ENCODE results near the gene ANKRD16. TPM values are rescaled to one million over a fixed set of nuclear protein-coding genes. Genes with fewer than 3 reads are reported as not detected.

The ANKRD16 gene
- total RNA-seq, 3 donors from 2014 or later (not counting 1 experiment from before 2014, with no cell fraction given) = 2.6 to 3.1 (median 3.0) TPM

DNA sequence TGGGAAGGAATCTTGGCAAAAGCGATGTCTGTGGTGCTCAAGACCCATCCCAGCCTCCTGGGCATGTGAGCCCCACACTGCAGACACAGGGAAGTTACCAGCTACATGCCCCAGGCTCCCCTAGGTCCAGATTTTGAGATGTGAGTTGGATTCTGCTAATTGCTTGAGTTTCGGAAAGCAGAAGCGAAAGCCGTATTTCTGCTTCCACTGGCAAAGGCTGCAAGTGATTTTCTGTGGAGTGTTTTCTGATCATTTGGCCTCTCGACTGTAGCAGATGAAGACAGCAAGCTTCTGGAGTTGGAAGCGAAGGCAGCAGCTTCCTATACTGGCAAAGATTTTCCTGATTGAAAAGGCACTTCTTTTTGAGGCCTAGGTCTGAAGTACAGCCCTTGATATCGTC lies 29.6 kb downstream of the ANKRD16 start:
- no peak for DNase-seq
- H3K4me1 ChIP-seq (ENCODE audit: control insufficient read depth, insufficient read depth, low read length) = no peaks in the 10 kb centered on the region
- TF ChIP-seq, protein P1, sequence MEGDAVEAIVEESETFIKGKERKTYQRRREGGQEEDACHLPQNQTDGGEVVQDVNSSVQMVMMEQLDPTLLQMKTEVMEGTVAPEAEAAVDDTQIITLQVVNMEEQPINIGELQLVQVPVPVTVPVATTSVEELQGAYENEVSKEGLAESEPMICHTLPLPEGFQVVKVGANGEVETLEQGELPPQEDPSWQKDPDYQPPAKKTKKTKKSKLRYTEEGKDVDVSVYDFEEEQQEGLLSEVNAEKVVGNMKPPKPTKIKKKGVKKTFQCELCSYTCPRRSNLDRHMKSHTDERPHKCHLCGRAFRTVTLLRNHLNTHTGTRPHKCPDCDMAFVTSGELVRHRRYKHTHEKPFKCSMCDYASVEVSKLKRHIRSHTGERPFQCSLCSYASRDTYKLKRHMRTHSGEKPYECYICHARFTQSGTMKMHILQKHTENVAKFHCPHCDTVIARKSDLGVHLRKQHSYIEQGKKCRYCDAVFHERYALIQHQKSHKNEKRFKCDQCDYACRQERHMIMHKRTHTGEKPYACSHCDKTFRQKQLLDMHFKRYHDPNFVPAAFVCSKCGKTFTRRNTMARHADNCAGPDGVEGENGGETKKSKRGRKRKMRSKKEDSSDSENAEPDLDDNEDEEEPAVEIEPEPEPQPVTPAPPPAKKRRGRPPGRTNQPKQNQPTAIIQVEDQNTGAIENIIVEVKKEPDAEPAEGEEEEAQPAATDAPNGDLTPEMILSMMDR (IDR thresholded peaks at IDR 0.05) = no peak
- WGBS (ENCODE audit: insufficient coverage) = 90% methylated on average over 7 of the region's 7 CpGs
- no peaks in the 10 kb centered on the region for H3K9me3 ChIP-seq (ENCODE audit: control insufficient read depth, insufficient read depth, low read length)
- H3K27ac ChIP-seq (ENCODE audit: low read length) = no peak overlapping the region
- no peaks in the 10 kb centered on the region for H3K36me3 ChIP-seq (ENCODE audit: control insufficient read depth, insufficient read depth, low read length)
- intact Hi-C loops (cut with micrococcal nuclease) = no loop called here
- H3K4me3 ChIP-seq (ENCODE audit: low read length) = no peak overlapping the region
- no peaks in the 10 kb centered on the region for H3K9me3 Mint-ChIP-seq
- H3K36me3 Mint-ChIP-seq = no peaks in the 10 kb centered on the region
- no peaks in the 10 kb centered on the region for H3K4me1 Mint-ChIP-seq
- H3K27me3 Mint-ChIP-seq (ENCODE audit: low read depth in 2 of 2) = no peaks in the 10 kb centered on the region
- H3K27ac Mint-ChIP-seq = no peak overlapping the region
- H3K4me3 Mint-ChIP-seq = no peak overlapping the region
- no peak for ATAC-seq
- no peaks in the 10 kb centered on the region for H3K27me3 ChIP-seq (ENCODE audit: control insufficient read depth, insufficient read depth, low read length)

DNA sequence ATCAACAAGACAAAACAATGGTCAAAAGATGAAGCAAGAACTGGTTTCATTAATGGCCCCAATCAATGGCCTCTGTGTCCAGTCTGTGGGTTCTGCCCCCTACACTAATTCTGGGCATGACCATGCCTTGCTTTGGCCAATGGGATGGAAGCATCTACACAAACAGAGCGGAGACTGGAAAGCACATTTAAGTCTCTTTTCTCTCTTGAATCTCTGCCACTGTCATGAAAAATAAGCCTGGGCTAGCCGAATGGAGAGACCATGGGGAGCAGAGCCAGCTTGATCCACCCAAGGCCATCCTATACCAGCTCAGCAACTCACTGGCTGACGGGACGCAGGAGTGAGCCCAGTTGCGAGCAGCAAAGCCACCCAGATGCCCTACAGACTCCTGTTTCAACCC lies 30.9 kb downstream of the ANKRD16 start:
- no peak overlapping the region for H3K27ac ChIP-seq (ENCODE audit: low read length)
- H3K4me1 ChIP-seq (ENCODE audit: control insufficient read depth, insufficient read depth, low read length) = no peaks in the 10 kb centered on the region

DNA sequence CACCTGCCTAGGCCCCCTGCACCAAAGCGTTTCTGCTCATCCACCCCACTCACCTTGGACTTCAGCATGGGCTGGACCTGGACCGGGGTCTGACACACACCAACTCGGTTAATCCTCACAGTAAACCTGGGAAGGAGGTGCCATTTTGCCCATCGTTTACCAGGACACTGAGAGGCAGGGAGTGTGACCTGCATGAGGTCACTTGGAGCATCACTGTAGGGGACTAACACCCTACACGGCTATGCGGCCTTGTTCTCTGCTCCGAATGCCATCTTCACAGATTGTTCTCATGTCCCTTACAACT lies 33.0 kb downstream of the ANKRD16 start:
- no peaks in the 10 kb centered on the region for H3K36me3 ChIP-seq (ENCODE audit: control insufficient read depth, insufficient read depth, low read length)
- no peak for DNase-seq
- Mint-ChIP-seq H3K36me3 (no peaks in the 10 kb centered on the region), H3K27me3 (ENCODE audit: low read depth in 2 of 2) (peaks cover 0 to 3% of the 10 kb centered on the region in 2 donors), H3K27ac (no peak overlapping the region), H3K4me1 (peaks cover 0 to 5% of the 10 kb centered on the region in 2 donors), H3K4me3 (no peak overlapping the region), H3K9me3 (no peaks in the 10 kb centered on the region)
- no peaks in the 10 kb centered on the region for H3K27me3 ChIP-seq (ENCODE audit: control insufficient read depth, insufficient read depth, low read length)
- 95% methylated on average over 7 of the region's 7 CpGs for WGBS (ENCODE audit: insufficient coverage)
- intact Hi-C loops (cut with micrococcal nuclease) = no loop called here
- H3K9me3 ChIP-seq (ENCODE audit: control insufficient read depth, insufficient read depth, low read length) = no peaks in the 10 kb centered on the region
- no peak overlapping the region for H3K4me3 ChIP-seq (ENCODE audit: low read length)
- no peak overlapping the region for H3K27ac ChIP-seq (ENCODE audit: low read length)
- TF ChIP-seq, protein P1 (IDR thresholded peaks at IDR 0.05) = no peak
- peaks cover 18% of the 10 kb centered on the region for H3K4me1 ChIP-seq (ENCODE audit: control insufficient read depth, insufficient read depth, low read length)
- no peak for ATAC-seq

More for the DNA sequence above, 30.9 kb downstream of the ANKRD16 start:
- Mint-ChIP-seq H3K4me3 (no peak overlapping the region), H3K27me3 (ENCODE audit: low read depth in 2 of 2) (no peaks in the 10 kb centered on the region), H3K4me1 (no peaks in the 10 kb centered on the region), H3K9me3 (no peaks in the 10 kb centered on the region), H3K27ac (no peak overlapping the region), H3K36me3 (no peaks in the 10 kb centered on the region)
- 98% methylated on average over 4 of the region's 5 CpGs for WGBS (ENCODE audit: insufficient coverage)
- intact Hi-C loops (cut with micrococcal nuclease) = no loop called here
- Histone ChIP-seq H3K36me3 (ENCODE audit: control insufficient read depth, insufficient read depth, low read length) (no peaks in the 10 kb centered on the region), H3K27me3 (ENCODE audit: control insufficient read depth, insufficient read depth, low read length) (no peaks in the 10 kb centered on the region), H3K9me3 (ENCODE audit: control insufficient read depth, insufficient read depth, low read length) (no peaks in the 10 kb centered on the region), H3K4me3 (ENCODE audit: low read length) (no peak overlapping the region)
- TF ChIP-seq, protein P1 (IDR thresholded peaks at IDR 0.05) = no peak
- DNase-seq (no peak), ATAC-seq (no peak)

DNA sequence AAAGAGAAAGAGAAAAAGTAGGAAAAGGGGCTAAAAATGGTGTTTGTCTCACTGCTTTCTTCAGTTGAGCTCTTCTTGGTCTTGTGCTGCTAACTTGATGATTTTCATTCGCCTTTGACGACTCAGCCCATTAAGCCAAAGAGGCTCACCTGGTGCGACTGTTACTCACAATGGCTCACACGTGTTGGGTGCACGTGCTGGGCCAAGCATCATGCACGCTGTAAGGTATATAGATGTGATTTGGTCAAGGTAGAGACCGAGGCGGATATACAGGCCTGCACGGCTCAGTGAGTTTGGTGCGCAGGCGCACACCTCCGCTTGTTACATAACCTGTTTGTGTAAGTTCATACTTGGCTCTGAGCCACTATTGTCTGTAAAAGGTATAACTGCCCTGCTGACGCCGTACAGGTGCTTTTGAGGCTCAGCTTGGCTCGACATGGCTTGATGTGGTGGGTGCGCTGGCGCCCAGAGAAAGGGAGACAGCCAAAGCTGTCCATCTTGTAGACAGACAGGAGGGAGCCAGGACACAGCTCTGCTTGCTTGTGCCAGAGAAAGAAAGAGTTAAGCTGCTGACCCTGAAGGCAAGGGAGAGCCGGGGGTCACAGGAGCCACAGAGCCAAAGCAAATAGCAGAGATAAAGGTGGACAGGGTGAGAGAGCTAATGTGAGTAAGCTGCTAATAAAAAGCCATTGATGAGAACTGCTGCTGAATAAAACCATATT lies 33.6 kb downstream of the ANKRD16 start:
- Mint-ChIP-seq H3K36me3 (no peaks in the 10 kb centered on the region), H3K27ac (no peak overlapping the region), H3K4me3 (no peak overlapping the region), H3K4me1 (peaks cover 0 to 5% of the 10 kb centered on the region in 2 donors), H3K27me3 (ENCODE audit: low read depth in 2 of 2) (peaks cover 0 to 3% of the 10 kb centered on the region in 2 donors), H3K9me3 (no peaks in the 10 kb centered on the region)
- DNase-seq (no peak), ATAC-seq (no peak)
- Histone ChIP-seq H3K4me3 (ENCODE audit: low read length) (no peak overlapping the region), H3K9me3 (ENCODE audit: control insufficient read depth, insufficient read depth, low read length) (no peaks in the 10 kb centered on the region), H3K27me3 (ENCODE audit: control insufficient read depth, insufficient read depth, low read length) (no peaks in the 10 kb centered on the region), H3K4me1 (ENCODE audit: control insufficient read depth, insufficient read depth, low read length) (peaks cover 20% of the 10 kb centered on the region), H3K27ac (ENCODE audit: low read length) (no peak overlapping the region), H3K36me3 (ENCODE audit: control insufficient read depth, insufficient read depth, low read length) (no peaks in the 10 kb centered on the region)
- TF ChIP-seq, protein P1 (IDR thresholded peaks at IDR 0.05) = no peak
- 68% methylated on average over 18 of the region's 18 CpGs for WGBS (ENCODE audit: insufficient coverage)
- intact Hi-C loops (cut with micrococcal nuclease) = no loop called here
